Hematopoietic multipotent progenitor cell treated with erythropoietin and hydrocortisone succinate and interleukin-3 and kit ligand, for 6 days (in vitro differentiated cells): ENCODE results near the gene NKIRAS1.

ENCODE experiments used
- DNase-seq: peaks from one replicate; pipeline ENCODE4 v3.0.0-alpha.2; 2015

The NKIRAS1 gene

DNA sequence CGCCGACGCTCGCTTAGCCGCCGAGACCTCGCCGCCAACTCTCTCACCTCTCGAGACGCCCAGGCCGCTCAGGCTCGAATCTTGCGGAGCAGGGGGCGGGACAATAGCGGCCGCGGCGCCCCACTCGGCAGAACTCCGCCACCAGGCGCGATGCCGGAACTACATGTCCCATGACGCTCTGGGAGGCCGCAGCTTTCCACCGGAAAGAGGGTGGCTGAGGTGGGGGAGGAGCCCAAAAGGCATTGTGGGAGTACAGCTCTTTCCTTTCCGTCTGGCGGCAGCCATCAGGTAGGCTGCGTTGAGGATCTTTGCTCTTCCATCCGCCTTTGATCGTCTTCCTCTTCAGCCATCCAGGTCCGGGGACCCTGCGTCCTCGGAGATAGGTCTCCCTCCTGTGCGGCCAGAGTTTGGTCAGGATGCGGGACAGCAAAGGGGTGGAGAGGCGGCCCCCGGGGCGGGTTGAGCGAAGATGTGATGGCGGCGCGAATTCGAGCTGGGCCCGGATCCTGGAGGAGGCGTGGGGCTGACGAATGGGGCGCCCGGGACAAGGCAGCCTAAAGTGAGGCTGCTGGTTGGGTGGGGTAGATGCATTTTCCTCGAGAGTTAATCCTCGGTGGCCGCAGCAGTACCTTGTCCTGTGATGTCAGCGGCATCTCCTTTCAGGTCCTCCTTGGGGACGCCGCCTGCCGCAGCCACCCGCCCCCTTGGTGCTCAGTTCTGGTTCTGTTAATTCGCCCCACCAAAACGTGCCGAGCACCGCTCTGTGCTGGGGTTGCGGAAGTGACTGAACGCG is at the start of gene NKIRAS1, which contains the start of gene RPL15:
TSS of gene NKIRAS1 (minus strand) at position 105 of the 793 bp plus-strand sequence. CDS start 6,086 bp downstream, outside the sequence.
TSS of gene RPL15 (plus strand) at position 247 of the 793 bp plus-strand sequence. CDS start 728 bp downstream, outside the sequence.
- peak; percentile 99 for DNase-seq

DNA sequence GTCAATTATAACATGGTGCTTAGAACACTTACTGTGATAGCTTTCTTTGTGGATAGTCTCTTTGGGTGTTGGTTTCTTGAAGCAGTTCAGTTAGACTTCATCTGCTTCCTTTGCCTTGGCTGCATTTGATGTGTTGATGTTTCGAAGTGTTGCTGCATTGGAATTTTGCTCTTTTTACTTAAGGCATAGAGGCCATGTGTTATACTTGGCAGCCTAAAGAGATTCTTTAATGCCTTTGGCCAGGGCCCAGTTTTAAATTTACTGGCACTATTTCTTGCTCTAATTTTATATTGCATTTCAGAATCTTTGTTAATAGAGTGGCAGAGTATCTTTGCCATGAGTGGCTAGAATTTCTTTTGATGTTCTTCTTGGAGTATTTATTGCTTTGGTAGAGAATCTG is 49.5 kb upstream of the NKIRAS1 start:
- DNase-seq, result no peak

DNA sequence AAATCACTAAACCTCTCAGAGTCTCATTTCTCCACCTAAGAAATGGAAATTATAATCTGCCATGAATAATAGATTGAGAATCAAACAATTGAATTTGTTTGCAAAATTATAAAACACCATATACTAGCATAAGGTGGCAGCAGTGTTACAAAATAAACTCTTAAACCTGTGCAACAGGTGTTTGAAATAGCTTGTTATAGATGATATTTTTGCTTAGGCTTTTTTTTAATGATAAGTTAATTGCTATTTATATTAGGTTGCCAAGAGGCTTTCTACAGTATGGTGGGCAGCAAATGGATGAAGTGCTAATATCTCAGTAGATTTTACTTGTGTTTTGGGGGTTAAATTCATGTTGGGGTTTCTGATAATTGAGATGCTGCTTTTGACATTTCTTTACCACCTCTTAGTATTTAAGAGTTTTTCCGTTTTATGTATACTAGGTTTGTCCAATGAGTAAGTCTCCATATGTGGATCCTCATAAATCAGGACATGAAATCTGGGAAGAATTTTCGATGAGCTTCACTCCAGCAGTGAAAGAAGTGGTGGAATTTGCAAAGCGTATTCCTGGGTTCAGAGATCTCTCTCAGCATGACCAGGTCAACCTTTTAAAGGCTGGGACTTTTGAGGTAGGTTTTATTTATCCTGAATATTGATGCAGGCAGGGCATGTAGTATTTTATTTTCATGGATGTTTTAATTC is 47.9 kb upstream of the NKIRAS1 start:
- no peak for DNase-seq

DNA sequence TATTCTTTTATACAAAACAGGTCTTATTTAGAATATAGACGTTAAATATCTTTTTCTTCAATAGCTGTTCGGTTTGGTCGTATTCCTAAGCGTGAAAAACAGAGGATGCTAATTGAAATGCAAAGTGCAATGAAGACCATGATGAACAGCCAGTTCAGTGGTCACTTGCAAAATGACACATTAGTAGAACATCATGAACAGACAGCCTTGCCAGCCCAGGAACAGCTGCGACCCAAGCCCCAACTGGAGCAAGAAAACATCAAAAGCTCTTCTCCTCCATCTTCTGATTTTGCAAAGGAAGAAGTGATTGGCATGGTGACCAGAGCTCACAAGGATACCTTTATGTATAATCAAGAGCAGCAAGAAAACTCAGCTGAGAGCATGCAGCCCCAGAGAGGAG is 45.1 kb upstream of the NKIRAS1 start:
- DNase-seq, result no peak

DNA sequence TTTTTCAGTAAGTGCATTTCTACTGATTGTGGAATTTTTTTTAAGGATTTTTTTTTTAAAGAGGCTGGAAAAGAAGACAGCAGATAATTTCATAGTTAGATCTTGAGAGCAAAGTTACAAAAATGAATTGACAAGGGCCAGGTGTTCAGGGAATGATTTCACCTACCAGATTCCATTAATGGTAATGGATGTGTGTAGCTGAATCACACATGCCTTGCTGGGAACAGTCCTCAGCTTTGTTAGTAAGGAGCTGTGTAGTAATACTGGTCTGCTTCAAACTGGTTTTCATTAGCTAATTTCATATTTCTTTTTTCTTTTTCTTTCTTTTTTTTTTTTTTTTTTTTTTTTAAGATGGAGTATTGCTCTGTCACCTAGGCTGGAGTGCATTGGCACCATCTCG is 44.3 kb upstream of the NKIRAS1 start:
- DNase-seq, result no peak

DNA sequence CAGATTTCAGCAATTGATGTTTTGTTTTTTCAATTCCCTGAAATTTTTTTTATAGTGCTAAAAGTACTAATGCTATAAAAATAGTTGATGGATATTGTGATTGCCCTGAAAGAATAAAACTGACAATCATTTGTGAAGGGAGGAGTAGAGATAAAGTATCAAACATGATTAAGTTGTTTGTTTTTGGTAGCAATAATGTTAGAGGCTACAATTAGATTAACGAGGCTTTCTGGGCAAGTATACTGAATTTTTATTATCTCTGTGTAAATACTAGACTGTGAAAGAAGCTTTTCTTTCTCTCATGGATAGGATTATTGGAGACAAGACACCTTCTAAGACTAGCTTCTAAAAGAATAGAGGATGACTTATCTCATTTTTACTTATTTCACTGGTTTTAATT is 43.9 kb upstream of the NKIRAS1 start:
- DNase-seq, result no peak

DNA sequence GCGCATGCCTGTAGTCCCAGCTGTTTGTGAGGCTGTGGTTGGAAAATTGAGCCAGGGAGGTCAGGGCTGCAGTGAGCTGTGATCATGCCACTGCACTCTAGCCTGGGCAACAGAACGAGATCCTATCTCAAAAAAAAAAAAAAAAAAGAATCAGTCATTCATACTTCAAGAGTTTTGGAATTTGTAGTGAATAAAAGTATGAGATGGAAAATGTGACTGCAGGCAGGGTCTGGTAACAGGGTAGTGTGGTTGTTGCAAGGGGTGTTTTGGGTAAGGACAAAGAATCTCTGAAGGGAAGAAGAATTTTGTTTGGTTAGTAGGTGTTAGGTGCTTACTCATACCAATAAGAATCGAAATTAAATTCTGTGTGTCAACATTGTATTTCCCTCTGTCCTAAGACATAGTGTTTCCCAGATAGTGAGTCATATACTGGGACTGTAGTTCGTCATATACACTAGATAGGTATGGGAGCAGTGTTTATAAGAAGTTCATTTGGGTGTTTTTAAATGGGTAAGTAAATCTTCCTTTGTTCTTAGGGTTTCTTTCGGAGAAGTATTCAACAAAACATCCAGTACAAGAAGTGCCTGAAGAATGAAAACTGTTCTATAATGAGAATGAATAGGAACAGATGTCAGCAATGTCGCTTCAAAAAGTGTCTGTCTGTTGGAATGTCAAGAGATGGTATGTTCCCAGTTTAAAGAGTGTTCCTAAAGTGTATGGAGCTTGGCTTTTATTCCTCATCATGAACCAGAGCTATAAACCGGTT is 42.5 kb upstream of the NKIRAS1 start:
- DNase-seq, result no peak

DNA sequence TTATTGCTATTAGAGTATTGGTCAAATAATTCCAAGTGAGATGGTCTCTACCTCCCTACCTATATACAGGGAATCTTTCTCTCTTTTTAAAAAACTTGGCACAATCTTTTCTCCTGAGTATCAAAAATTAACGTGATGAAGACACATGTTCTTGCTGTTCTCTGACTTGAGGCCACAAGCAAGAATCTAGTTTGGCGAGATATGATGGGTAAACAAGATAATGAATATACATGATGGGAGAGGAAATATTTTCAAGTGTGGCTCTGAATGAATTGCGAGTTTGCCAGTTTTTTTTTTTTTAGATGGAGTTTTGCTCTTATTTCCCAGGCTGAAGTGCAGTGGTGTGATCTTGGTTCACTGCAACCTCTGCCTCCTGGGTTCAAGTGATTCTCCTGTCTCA is 39.9 kb upstream of the NKIRAS1 start:
- DNase-seq, result no peak

DNA sequence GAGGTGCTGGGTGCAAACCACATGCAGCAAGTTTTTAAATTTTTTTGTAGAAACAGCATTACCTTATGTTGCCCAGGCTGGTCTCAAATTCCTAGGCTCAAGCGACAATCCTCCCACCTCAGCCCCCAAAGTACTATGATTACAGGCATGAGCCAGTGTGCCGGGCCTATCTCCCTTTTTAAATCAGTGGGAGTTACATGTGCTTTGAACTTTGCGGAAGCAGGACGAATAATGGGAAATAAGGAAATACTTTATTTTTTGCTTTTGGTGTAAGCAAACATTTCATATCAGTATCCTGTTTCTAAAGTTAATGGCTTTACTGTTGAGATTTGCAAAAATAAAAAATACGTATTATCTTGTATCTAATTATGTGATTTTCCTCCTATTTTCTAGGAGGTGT is 37.4 kb upstream of the NKIRAS1 start:
- no peak for DNase-seq

DNA sequence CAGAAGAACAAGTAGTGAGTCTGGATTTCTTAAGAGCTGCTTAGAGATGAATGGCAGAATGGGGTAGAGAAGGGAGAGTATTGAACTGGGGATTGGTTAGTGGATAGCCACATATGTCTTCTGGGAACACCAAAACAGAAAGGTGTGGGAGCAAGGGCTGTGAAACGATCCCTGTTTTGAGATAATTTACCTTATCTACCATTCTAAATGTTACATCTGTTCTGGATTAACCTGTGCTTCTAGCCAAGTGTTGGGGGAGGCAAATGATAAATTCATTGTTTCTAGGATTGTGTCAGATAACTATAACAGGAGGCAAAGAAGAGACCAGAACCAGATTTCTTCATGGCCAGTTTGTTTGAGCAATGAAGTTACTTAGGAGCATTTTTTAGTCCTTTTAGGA is 36.7 kb upstream of the NKIRAS1 start:
- DNase-seq, result no peak

DNA sequence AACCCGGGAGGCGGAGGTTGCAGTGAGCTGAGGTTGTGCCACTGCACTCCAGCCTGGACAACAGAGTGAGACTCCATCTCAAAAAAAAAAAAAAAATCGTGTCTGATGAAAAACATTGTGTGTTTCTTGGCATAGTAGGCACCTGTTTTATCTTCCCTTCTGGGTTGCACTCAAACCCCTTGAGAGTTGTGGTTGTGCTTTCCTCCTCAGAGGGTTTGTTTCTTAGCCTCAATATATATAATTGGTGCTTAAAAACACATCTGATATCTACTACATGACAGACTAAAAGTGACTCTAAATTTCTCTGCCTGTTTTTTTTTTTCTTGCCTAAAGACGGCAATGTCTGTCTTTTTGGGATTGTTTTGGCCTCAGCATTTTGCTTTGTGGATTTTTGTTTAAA is 35.9 kb upstream of the NKIRAS1 start:
- DNase-seq, result no peak

DNA sequence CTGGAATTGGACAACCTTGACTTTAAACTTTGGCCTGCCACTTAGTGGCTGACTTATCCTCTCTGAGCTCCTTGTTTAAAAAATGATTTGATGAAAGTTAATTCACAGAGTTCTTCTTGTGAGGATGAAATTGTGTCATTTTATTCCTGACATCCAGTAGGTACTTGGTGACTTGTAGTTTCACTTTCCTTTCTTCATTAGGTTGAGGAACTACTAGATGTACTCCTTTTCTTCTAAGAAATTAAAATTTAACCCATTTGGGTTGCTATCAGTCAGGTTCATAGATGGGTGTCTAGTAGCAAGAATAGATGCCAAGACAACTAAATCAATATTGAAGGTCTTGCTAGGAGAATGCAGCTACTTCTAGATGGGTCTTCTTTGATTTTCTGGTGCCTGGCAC is 33.5 kb upstream of the NKIRAS1 start:
- DNase-seq, result peak; percentile 12

DNA sequence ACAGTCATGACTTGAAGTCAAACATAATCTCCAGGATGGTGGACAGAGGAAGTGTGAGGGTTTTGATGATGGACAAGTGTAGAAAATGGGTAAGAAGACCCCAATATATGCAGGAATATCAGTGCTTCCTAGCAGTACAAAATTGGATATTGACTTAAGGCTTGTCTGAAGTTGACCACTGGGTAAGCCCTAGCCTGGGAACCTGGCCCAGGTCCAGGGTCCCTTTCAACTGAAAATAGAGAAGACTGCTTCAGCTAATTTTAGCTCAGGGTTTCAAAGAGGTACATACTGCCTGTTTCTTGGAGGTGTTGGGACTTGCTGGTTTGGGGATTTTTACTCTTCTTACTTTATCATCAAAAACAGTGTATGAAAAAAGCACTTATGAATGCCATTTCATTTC is 33.0 kb upstream of the NKIRAS1 start:
- DNase-seq, result no peak

DNA sequence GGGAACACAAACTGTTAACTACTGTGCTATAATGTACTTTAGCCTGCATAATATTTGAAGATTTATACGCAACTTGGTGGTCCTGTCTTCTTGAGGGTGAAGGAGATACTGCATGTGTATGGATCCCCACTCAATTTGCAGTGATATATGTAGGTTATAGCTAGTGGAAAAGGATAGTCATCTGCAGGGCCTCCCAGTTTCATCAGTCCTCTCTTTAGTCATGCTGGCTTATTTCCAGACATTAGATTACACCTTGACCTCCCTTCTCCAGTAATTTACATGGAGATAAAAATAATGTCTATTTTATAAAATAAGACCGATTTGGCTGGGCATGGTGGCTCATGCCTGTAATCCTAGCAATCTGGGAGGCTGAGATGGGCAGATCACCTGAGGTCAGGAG is 32.0 kb upstream of the NKIRAS1 start:
- peak; percentile 14 for DNase-seq

DNA sequence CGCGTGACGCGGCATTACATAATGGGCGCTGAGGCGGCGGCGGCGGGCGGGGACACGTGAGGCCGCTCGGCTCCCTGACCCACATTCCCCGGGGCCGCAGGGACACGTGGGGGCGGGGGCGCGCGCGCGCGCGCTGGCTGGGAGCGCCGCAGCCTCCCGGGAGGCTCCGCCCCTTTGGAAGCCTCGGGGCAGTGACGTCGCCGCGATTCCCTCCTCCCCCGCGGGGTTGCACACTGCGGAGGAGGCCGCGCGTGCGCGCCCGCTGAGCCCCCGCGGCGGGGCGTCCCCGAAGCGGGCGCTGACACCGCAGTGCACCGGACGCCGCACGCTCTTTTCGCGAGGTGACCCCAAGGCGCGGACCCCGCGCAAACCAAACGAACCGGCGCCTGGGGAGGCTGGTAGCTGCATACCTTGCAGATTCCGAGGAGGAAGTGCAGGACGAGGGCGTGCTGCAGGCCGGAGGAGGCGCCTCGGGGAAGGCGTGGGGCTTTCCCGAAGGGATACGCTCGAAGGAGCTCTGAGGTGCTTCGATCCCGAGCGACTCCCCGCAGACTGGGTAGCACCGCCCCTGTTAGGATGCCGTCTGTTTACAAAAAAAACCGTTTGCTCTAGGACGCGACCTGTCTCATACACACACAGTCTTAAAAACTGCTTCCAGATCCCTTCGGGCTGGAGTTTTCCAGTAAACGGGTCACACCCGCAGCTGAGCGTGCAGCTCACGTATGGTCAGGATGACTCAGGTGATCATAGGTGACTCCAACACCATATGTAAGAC is 29.3 kb upstream of the NKIRAS1 start:
- DNase-seq, result peak; percentile 96

DNA sequence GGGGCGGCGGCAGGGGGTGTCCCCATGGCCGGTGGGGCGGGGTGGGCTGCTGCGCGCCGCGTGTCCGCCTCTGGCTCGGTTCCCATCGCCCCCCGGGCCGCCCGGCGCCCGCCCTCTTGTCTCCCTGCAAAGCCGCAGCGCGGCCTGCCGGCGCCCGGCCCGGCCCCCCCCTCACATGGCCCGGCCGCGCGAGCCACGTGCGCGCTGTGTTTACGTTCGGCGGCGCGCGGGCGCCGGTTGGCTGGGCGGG is 28.8 kb upstream of the NKIRAS1 start:
- no peak for DNase-seq

DNA sequence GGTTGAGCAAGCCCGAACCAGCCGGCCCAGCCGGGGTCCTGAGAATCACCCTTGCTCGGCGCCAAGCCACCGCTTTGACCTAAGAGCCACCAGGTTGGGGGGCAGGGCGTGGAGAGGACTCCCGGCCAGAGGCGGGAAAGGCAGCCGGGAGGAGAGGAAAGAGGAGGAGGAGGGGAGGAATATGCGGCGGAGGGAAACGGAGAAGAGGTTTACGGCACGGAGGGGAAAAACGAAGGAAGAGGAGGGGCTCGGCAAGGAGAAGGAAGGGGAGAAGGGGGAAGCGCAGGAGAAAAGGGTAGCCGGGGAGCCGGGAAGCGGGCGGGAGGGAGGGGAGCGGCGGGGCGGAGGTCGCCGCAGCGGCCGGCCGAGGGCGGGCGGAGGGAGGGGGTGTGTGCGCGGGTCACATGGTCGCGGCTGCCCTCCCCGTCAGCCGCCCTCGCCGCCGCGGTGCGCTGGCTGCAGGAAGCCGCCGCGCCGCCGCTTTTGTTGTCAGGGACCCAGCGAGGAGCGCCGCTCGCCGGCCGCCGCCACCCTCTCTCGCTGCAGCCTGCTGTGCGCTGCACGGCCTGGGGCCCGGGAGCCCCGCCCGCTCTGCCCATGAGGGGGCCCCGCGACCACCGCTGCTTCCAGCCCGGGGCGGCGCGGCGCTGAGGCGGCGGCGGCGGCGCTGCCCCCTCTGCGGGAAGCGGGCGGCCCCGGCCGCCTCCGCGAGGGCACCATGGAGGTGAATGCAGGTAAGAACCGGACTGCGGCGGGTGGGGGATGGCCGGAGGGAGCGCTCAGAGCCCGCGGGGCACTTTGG is 28.3 kb upstream of the NKIRAS1 start, which contains the start of gene NR1D2:
TSS of gene NR1D2 (plus strand) at position 426 of the 802 bp plus-strand sequence. CDS start at position 719, 293 bp downstream.
- DNase-seq, result peak; percentile 88

DNA sequence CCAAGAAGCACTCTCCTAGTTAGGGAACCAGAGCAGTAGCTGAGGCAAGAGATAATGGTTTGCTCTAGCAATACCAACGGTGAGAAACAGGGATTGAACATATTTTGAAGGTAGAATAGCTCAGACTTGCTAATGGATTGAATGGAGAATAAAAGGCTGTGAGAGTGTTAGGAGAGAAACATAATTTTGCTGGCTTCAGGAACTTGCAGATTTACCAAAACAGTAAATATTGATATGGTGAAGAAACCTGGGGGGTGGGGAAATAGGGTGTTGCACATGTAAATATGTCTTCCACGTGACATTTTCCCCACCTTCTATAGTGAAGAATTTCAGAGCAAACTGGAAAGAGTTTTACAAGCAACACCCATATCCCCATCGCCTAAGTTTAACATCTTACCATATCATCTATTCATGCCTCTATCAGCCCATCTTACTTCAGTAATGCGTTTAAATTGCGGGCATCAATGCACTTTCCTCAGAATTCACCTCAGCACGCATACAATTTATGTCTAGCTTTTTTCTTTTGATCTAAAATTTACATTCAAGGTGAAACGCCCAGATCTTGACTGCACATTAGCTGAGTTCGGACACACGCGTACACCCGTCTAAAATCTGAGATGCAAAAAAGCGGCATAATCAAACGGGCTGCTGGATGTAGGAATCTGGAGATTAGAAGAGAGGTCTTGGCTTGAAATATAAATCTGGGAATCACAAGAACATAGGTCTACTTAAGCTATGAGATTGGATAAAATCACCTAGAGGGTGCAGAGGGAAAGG is 27.4 kb upstream of the NKIRAS1 start:
- peak; percentile 34 for DNase-seq

DNA sequence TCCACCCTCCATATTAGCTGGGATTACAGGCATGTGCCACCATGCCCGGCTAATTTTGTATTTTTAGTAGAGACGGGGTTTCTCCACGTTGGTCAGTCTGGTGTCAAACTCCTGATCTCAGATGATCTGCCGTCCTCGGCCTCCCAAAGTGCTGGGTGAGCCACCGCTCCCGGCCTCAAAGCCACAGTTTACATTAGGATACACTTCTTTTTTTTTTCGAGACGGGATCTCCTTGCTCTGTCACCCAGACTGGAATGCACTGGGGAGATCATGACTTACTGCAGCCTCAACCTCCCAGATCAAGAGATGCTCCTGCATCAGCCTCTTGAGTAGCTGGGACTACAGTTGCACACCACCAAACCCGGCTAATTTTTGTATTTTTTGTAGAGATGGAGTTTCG is 25.8 kb upstream of the NKIRAS1 start:
- DNase-seq, result no peak

DNA sequence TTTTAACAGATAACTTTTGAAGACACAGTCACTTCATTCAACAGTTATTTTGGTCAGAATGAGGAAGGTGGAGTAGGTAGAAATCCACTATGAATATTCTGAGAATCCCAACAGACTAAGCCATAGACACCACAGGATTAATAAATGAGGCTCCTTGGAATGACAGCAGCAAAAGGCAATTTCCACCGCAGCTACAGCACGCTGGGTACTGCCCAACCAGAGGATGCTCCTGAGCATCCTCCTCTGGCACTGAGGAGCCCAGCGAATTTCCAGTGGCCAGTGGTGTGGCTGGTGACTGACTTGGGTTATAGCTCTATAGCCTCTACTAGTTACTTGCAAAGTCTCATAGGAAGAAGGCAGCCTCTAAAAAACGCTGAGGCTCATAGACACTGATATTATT is 24.6 kb upstream of the NKIRAS1 start:
- DNase-seq, result no peak

DNA sequence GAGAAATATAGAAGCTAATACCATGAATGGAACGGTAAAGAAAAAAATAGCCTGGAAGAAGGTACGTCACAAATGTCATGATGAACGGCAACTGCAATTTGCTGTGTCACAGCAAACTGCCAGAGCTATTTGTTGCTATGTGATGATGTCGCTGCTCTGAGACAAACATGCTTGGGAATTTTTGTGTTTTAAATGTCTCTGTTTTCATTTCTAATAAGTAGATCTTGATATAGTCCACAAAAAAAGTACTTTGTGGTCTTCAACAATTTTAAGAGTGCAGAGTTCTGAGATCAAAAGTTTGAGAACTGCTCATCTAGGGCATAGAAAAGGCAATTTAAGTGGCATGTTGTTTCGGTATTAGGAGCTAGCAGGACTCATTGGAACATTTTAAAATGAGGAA is 24.0 kb upstream of the NKIRAS1 start:
- DNase-seq, result peak; percentile 24
